Heart right ventricle (tissue), 16 donors: ENCODE results near the gene RIMBP2. TPM values are rescaled to one million over a fixed set of nuclear protein-coding genes. Genes with fewer than 3 reads are reported as not detected.

Source experiments
- ATAC-seq, 8 donors: fragments of 200-7000 bp; cut with Tn5 transposase; one replicate each; pipeline ENCODE4 v1.9.1; 2020; ENCODE audit warnings: mild to moderate bottlenecking in 8 of 8, moderate library complexity in 8 of 8, moderate number of reproducible peaks in 1 of 8
- DNase-seq, 2 donors: peaks; one replicate each; pipeline ENCODE4 v3.0.0-alpha.2; 2020
- H3K27ac ChIP-seq, 10 donors: fragments of 200-600 bp; sonication (generic) in 2 of 10; one replicate each; pipeline versions ENCODE4 v1.5.0 to v1.8.0; 2020 to 2022; ENCODE audit warnings: mild to moderate bottlenecking in 3 of 10
- H3K27me3 ChIP-seq, 7 donors: fragments of 200-600 bp; one replicate each; pipeline ENCODE4 v1.8.0; 2021 to 2022; ENCODE audit warnings: mild to moderate bottlenecking in 2 of 7
- H3K36me3 ChIP-seq, 9 donors: fragments of 200-600 bp; sonication (generic) in 1 of 9; one replicate each; pipeline versions ENCODE4 v1.5.0 to v1.8.0; 2020 to 2022; ENCODE audit warnings: mild to moderate bottlenecking in 2 of 9
- H3K4me1 ChIP-seq, 9 donors: fragments of 200-600 bp; sonication (generic) in 1 of 9; one replicate each; pipeline versions ENCODE4 v1.5.0 to v1.8.0; 2020 to 2022; ENCODE audit warnings: mild to moderate bottlenecking in 4 of 9
- H3K4me3 ChIP-seq, 10 donors: fragments of 200-600 bp; sonication (generic) in 2 of 10; one replicate each; pipeline versions ENCODE4 v1.5.0 to v1.8.0; 2020 to 2022; ENCODE audit warnings: mild to moderate bottlenecking in 7 of 10, moderate library complexity in 2 of 10
- H3K9me3 ChIP-seq, 11 donors: fragments of 200-600 bp in 10 of 11; sonication (generic) in 2 of 11; one replicate each; pipeline versions ENCODE4 v1.5.0 to v1.8.0; 2013 to 2022; ENCODE audit warnings: mild to moderate bottlenecking in 2 of 11, control low read depth in 1 of 11, moderate library complexity in 1 of 11
- CTCF ChIP-seq, 9 donors: fragments of 200-600 bp; sonication (generic) in 2 of 9; IDR thresholded peaks; one replicate each; pipeline versions ENCODE4 v1.5.0 to v1.8.0; 2021 to 2022; ENCODE audit warnings: antibody characterized with exemption in 9 of 9, mild to moderate bottlenecking in 5 of 9, moderate library complexity in 1 of 9
- WGBS, 2 donors: extraction: QIAGEN DNeasy Blood & Tissue Kit; methylation state at CpG; one replicate each; pipeline ENCODE4 v1.1.7; 2013; ENCODE audit warnings: inconsistent platforms in 1 of 2; 5-methylcytosine and 5-hydroxymethylcytosine counted together
- intact Hi-C, 10 donors: fragments of 100-400 bp; cut with DNase I; formaldehyde crosslinking; loops; one replicate each; pipeline versions ENCODE4 v1.11.1 to v1.14.2; 2022
- polyA plus RNA-seq, 2 donors: library from polyadenylated mRNA; stranded (reverse); fragments of 200-250 nt; gene quantifications; one replicate each; pipeline ENCODE4 v1.2.3, GENCODE V29; 2013
- total RNA-seq, 10 donors: library from RNA; stranded (reverse); fragmentation: NEBNext Ultra II Directional in 3 of 10; extraction: Animal tissue kit (Norgen Biotek cat#: 25700) in 3 of 10; gene quantifications; one replicate each; pipeline versions ENCODE4 v1.2.1 to v1.2.4, GENCODE V29; 2021 to 2023
- donor health status: Arrhythmogenic right ventricular cardiomyopathy.
- donor health status: ischemic (EF 13 %, LVEDD 7.1; RV severe dilation, severe dysfunction).
- donor health status: healthy with polysubstance abuse.
- donor health status: DM: no; HTN: yes; CAD: no.
- donor health status: DM: no; HTN: no; CAD: no.
- donor health status: ischemic (EF 25% LVEDD 6.9; RV normal size, moderate dysfunction).
- donor health status: ischemic (EF 25% LVEDD 5.7; RV mildly dilated, moderate dysfunction).
- donor health status: healthy.
- donor health status: DM: yes; HTN: yes; CAD: no.
- donor health status: Ischemic cardiomyopathy.
- donor health status: ischemic (EF 35%, LVEDD 5.7; RV mildly dilated, moderate dysfunction).
- donor health status: nonischemic (EF 11% LVEDD 7.7; RV severe dilation, severe dysfunction).
- donor health status: DM: yes; HTN: yes; CAD: no.
- donor health status: PGD.
- donor health status: ischemic (EF 29% LVEDD 5.4; RV normal size, mild dysfunction).
- donor health status: nonischemic (EF 23%, LVEDD 6.1; RV moderate dilation, normal function).

Gene RIMBP2
- total and polyA plus RNA-seq, 12 donors: 0.01 to 0.17 (median 0.05) TPM; not detected in 9

- no peaks in the 10 kb centered on the region for H3K36me3 ChIP-seq
- H3K27ac ChIP-seq: no peak overlapping the region
- ATAC-seq (no peak), DNase-seq (no peak)
- H3K4me1 ChIP-seq: no peaks in the 10 kb centered on the region
- peaks cover 0 to 12% (median 4%) of the 10 kb centered on the region in 7 donors for H3K27me3 ChIP-seq
- intact Hi-C loops: no loop called here
- H3K9me3 ChIP-seq: peaks cover 0 to 8% (median 0%) of the 10 kb centered on the region in 11 donors
- no peak overlapping the region for H3K4me3 ChIP-seq
- no peak for TF ChIP-seq CTCF (IDR thresholded peaks at IDR 0.05)
- 73 to 89% methylated on average over 2 of the region's 2 CpGs for WGBS, 2 donors
Observed at GRCh38 chr12:130645751-130646150, 70.3 kb downstream of the RIMBP2 start.

DNA sequence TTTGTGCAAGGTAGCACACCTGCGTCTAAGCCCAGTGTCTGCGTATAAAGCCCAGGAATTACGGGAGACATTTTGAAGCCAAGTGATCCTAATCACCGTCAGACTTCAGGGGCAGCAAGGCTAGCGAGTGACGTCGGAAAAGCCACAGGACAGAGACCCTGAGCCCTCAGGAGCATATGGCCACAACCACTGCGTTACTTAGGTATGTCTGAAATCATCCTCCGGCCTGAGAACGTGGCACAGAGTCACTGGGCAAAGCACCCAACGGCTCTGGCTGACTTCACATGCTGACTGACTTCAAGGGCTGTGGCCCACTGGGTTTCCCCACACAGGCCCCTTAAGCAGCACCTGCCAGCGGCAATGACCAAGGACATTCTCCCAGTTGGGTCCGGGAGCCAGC lies 71.5 kb downstream of the RIMBP2 start:
- TF ChIP-seq CTCF (IDR thresholded peaks at IDR 0.05): no peak
- Histone ChIP-seq H3K27me3 (peaks cover 0 to 7% (median 4%) of the 10 kb centered on the region in 7 donors), H3K9me3 (peaks cover 0 to 8% (median 0%) of the 10 kb centered on the region in 11 donors), H3K27ac (no peak overlapping the region), H3K4me1 (no peaks in the 10 kb centered on the region), H3K36me3 (no peaks in the 10 kb centered on the region), H3K4me3 (no peak overlapping the region)
- intact Hi-C loops: no loop called here
- DNase-seq (no peak), ATAC-seq (no peak)
- 85 to 88% methylated on average over 13 of the region's 13 CpGs for WGBS, 2 donors

GRCh38 chr12:130644146-130644545 lies 72.0 kb downstream of the RIMBP2 start:
- intact Hi-C loops: no loop called here
- no peak for DNase-seq
- no peak overlapping the region for H3K4me3 ChIP-seq
- peaks cover 0 to 8% (median 0%) of the 10 kb centered on the region in 11 donors for H3K9me3 ChIP-seq
- WGBS, 2 donors: 81 to 83% methylated on average over 12 of the region's 12 CpGs
- no peak overlapping the region for H3K27ac ChIP-seq
- no peak for TF ChIP-seq CTCF (IDR thresholded peaks at IDR 0.05)
- peaks cover 0 to 3% (median 0%) of the 10 kb centered on the region in 7 donors for H3K27me3 ChIP-seq
- H3K4me1 ChIP-seq: no peaks in the 10 kb centered on the region
- H3K36me3 ChIP-seq: no peaks in the 10 kb centered on the region
- no peak for ATAC-seq

DNA sequence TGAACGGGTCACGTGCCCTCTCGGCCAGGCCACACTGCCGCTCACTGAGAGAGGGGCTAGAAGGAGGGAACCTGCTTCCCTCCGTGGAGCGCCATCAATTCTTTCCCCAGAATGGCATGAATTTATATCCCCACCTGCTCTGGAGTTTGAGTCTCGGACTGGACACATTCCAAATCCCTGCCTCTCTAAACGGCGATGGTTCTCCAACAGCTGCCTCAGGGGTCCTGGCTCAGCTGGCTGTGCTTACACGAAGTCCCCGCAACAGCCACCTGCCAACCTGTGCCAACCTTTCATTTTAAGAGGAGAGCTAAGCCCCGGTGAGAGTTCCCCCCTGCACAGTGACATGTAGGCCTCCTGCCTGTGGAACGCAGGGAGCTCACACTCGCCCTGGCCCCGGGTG lies 73.2 kb downstream of the RIMBP2 start:
- TF ChIP-seq CTCF (IDR thresholded peaks at IDR 0.05): no peak
- ATAC-seq (no peak), DNase-seq (no peak)
- no peak overlapping the region for H3K27ac ChIP-seq
- WGBS, 2 donors: 84 to 88% methylated on average over 15 of the region's 15 CpGs
- H3K9me3 ChIP-seq: peaks cover 0 to 8% (median 0%) of the 10 kb centered on the region in 11 donors
- H3K4me3 ChIP-seq: no peak overlapping the region
- peaks cover 0 to 3% (median 0%) of the 10 kb centered on the region in 7 donors for H3K27me3 ChIP-seq
- intact Hi-C loops: no loop called here
- no peaks in the 10 kb centered on the region for H3K4me1 ChIP-seq
- no peaks in the 10 kb centered on the region for H3K36me3 ChIP-seq
